ENCODE results near the gene CADM1.

The CADM1 gene

GRCh38 chr11:115167456-115167855 is 336.8 kb downstream of the CADM1 start:
- DNase-seq = no peak

DNA sequence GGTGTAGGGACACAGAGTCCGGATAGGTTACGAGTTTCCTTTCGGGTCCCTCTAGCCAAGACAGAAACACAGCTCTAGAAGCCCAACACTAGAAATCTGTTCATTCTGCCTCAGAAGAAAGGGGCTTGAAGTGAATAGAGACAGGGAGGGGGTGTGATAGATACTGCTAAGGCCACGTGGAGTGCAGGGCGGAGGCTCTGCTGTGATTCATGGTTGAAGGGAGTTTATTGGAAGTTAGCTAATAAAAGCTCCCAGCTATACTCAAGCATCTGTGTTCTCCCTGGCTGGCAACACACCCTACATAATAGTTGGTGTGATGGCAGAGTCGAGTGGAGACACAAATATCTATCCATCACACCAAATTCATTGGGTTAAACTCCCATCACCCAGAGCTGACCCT is 337.4 kb downstream of the CADM1 start:
- no peak for DNase-seq

GRCh38 chr11:115164774-115165173 is 339.4 kb downstream of the CADM1 start:
- DNase-seq = no peak

GRCh38 chr11:115162919-115163318 is 341.3 kb downstream of the CADM1 start:
- no peak for DNase-seq

- DNase-seq = no peak
Measured at GRCh38 chr11:115161876-115162275, 342.3 kb downstream of the CADM1 start.

DNA sequence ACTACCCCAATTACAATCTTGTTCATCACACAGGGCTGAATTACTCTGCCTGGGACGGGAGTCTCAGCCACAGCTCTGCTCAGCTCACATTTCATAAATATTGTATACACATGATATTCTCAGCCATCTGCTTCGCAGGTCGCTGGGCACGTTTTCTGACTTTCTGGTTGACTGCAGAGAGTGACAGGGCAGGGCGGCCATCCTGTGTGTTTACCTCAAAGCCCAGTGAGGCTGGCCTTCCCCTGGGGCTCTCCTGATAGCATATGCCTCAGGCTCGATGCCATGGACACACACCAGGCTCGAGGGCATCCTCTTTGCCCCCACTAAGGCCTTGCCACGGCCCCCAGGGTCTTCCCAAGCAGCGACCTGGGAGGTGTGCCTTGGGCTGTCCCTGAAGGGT is 345.0 kb downstream of the CADM1 start:
- no peak for DNase-seq

DNA sequence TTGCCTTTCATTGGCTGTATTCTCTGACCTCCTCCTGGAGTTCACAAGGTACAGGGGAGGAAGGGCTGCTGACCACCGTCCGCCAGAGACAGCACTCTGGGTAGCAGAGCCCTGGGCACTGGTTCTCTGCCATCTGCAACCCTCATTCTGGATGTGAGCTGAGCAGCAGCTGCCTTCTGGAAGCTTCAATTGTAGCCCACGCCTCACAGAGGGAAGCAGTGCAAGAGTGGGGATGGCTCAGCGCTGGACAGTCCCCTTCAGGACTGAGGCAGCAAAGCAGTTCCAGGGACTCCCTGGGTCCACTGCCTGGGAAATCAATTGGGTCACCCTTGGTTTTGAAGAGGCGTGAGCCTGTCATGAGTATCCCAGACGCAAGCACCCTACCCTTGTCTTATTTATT is 346.2 kb downstream of the CADM1 start:
- no peak for DNase-seq

DNA sequence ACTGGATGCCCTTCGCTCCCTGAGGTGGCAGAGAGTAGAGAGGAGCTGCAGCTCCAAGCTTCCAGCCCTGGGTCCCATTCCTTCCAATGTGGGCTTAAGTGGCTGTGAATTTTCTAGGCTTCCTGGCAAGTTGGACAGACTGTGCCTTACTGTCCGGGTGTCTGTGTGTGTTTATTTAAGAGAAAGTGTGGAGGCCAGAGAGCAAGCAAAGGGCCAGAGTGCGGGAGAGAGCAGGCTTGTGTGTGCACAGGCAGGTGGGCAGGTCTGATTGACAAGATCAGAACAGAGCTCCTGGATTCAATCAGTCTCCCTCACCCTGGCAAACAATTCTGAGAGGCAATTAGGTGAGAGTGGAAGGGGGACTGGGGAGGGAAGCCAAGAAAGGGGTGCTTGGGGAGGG is 347.0 kb downstream of the CADM1 start:
- DNase-seq = no peak

DNA sequence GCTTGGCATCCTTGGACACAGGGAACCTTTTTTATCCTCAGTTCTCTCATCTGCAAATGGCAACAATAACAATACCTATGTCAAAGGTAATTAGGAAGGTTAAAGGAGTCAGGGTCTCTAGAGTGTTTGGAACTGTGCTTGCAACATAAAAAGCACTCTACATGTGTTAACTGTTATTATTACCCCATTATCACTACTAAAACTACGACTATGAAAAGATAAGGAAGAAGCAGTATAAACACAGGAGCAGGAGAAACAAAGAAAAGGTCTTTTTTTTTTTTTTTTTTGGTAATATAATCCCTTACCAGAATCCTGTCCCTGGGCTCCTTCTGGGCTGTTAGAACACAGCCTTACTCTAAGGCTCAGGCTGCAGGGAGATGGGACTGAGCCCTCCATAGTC is 348.2 kb downstream of the CADM1 start:
- no peak for DNase-seq

DNA sequence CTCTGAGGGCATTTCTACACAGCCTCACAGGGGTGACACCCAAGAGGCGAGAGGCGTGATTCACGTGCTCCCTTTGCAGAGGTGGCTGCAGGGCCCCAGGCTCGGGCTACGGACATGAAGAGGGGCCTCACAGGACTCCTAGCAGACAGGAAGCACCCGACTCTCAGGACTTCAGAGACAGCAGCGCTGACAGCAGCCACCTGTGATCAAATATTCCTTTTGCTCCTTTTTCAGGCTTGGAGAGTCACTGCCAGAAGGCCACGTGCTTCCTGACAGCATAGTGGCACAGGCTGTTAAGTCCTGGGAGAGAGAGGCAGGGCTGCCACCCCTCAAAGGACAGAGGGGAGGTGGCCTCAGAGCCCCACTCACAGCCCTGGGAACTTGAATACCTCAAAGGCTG is 348.9 kb downstream of the CADM1 start:
- DNase-seq = no peak

GRCh38 chr11:115154355-115154736 is 349.9 kb downstream of the CADM1 start:
- DNase-seq = no peak

DNA sequence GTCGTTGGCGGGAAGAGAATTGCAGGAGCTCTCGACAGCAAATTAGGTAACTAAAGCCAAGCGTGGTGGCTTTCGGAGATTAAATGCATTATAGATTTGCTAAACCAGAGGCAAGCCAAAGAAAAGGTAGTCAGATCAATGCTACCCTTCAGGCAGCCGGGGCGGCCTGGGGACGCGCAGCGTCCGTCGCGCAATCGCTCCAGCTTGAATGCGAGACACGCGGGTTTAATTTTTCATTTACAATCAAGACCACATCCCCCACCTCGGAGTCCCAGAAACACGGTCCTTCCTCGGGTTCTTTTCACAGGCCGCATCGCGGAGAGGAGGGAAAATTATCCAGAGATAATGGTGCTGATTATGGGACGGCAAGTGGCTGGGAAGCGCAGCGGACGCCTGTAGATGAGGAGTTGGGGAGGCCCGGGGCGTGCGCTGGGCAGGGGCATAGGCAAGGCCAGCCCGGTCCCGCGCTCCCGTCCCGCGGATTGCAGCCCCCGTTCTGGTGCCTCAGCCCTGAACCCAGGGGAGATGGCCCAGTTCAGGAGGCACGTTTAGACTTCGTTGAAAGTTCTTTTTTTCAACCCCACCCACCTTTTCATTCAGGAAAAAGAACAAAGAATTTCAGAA is 350.4 kb downstream of the CADM1 start:
- no peak for DNase-seq

DNA sequence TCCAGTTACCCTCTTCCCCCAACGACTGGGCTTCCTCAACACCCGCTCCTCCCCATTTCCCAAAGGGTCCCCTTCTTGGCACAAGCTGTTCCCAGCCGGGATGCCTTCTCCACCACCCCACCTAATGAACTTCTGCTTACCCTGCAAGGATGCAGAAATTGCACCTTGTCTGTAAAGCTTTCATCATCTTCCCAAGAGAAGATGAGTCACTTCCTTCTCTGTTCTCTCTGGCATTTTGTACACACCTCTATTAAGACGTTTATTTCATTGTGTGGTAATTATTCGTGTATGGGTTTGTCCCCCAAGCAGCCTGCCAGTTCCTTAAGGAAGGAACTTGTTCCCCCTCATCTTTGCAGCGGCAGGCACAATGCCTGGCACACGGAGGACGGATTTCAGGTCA is 351.1 kb downstream of the CADM1 start:
- peak in 1 of 2 experiments; percentile 7 for DNase-seq

- no peak for DNase-seq
Measured at GRCh38 chr11:115151010-115151409, 353.2 kb downstream of the CADM1 start.

DNA sequence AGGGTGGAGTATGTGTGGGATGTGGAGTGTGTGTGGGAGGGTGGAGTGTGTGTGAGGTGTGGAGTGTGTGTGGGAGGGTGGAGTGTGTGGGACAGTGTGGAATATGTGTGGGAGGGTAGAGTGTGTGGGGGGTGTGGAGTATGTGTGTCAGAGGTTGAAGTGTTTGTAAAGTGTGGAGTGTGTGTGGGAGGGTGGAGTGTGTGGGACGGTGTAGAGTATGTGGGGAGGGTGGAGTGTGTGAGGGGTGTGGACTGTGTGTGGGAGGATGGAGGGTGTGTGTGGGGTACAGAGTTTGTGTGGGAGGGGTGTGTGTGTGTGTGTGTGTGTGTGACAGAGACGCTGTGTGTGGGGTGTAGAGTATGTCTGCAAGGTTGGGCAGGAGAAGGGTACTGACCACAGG is 355.5 kb downstream of the CADM1 start:
- DNase-seq = no peak

- DNase-seq = no peak
Measured at GRCh38 chr11:115148101-115148500, 356.1 kb downstream of the CADM1 start.

DNA sequence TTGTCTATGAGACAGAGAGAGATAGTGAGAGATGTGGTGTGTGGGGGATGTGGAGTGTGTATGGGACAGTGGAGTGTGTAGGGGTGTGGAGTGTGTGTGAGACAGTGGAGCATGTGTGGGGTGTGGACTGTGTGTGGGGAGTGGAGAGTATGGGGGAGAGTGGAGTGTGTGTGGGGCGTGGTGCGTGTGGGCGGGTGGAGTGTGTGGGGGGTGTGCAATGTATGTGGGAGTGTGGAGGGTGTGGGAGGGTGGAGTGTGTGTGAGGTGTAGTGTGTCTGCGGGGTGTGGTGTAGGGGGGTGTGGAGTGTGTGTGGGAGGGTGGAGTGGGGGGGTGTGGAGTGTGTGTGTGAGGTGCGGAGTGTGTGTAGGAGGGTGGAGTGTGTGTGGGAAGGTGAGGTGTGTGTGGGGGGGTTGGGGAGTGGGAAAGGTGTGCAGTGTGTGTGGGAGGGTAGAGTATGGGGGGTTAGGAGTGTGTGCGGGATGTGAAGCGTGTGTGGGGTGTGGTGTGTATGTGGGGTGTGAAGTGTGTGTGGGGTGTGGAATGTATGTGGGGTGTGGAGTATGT is 356.9 kb downstream of the CADM1 start:
- DNase-seq = no peak

DNA sequence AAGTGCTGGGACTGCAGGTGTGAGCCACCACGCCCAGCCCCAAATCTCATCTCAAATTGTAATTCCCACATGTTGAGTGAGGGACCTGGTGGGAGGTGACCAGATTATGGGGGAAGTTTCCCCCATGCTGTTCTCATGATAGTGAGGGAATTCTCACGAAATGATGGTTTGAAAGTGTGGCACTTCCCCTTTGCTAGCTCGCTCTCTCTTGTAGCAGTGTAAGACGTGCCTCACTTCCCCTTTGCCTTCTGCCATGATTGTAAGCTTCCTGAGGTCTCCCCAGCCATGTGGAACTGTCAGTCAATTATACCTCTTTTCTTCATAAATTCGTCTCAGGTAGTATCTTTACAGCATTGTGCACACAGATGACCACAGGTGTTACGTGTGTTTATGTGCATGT is 357.8 kb downstream of the CADM1 start:
- DNase-seq = no peak

DNA sequence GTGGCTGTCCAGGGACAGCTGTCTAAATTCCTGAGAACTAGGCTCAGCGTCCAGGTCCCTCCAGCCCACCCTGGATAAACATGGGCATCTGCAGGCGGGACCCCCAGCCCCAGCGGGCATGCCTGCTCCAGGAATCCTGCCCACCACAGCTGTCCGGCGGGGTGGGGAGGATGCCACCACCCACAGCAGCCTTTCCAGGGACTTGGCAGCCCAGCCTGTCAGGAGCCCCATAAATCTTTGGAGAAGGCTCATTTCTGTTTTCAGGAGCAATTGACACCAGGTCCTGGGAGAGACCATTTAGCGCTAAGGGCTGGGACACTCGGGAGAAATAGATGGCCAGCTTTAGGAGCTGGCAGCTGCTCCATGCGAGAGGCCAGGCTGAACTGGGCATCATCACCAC is 358.9 kb downstream of the CADM1 start:
- DNase-seq = no peak

DNA sequence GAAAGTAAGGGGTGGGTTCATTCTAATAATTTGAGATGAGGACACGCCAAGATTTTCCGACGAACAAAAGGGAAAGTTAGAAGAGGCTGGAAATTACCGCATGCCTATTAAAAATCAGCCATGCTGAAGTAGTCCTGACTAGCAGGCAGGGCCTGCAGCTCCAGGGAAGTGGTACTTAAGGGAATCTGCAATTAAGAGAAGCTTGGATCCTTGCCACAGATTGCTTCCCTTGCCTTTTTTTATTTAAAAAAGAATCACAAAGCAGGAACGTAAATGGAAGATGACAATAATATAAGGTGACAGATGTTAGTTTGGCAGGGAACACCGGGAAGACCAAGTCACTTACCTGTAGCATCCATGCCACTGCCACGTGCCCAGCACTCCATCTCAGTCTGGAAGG is 359.3 kb downstream of the CADM1 start:
- no peak for DNase-seq

- no peak for DNase-seq
Measured at GRCh38 chr11:115144014-115144413, 360.2 kb downstream of the CADM1 start.

- no peak for DNase-seq
Measured at GRCh38 chr11:115141231-115142114, 362.7 kb downstream of the CADM1 start.

DNA sequence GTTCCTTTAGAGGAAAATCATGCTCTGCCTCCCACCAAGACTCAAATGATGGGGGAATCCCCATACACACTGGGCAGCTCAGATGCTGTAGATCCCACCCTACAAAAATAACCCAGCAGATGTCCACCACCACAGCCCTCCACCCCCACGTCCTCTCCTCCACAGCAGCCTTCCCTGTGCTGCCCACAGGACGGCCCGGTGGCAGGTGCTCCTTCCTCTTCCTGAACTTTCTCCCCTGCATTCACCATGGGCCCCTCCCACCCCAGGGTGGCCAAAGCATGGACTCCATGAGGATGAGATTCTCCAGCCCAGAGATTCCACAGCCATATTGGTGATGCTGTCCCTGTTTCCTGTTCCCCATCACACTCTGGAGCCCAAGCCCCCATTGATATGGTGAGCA is 368.3 kb downstream of the CADM1 start:
- DNase-seq = no peak

DNA sequence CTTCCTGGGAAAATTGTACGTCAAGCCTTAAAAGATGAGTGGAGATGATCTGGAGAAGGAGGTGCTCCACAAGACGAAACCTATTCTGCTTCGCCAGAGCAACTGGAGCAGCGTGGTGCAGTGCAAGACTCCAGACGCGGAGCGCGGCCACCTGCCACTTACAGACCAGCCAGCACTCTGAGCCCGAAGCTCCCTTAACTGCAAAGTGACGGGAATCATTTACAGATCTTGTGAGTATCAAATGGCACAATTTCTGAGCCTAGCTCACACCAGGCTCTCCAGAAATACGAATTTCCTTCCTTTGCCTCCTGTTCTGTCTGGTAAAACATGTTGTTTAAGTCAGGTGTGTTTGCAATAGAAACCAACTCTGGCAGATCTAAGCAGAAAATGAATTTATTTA is 369.3 kb downstream of the CADM1 start:
- DNase-seq = no peak
